Neuronal stem cell (in vitro differentiated cells): ENCODE data around the gene NAT10.

Source experiments
- DNase-seq: peaks from one replicate; pipeline ENCODE4 v3.0.0-alpha.2; 2013; ENCODE audit warnings: low spot score
- H2AFZ ChIP-seq: one replicate; pipeline ENCODE4 v1.6.1; 2013; ENCODE audit warnings: mild to moderate bottlenecking, low read length, inconsistent platforms
- H2AK5ac ChIP-seq: 2 replicates; pipeline ENCODE4 v1.6.1; 2013; ENCODE audit warnings: low read depth, mild to moderate bottlenecking, inconsistent platforms, low read length, moderate library complexity, mixed read lengths
- H2BK120ac ChIP-seq: 2 replicates; pipeline ENCODE4 v1.6.1; 2013; ENCODE audit warnings: low read depth, mild to moderate bottlenecking, inconsistent platforms, low read length, moderate library complexity, mixed read lengths
- H2BK12ac ChIP-seq: one replicate; pipeline ENCODE4 v1.6.1; 2013; ENCODE audit warnings: low read length, inconsistent platforms
- H2BK15ac ChIP-seq: 2 replicates; pipeline ENCODE4 v1.6.1; 2013; ENCODE audit warnings: mild to moderate bottlenecking, low read length, inconsistent platforms, mixed read lengths
- H2BK5ac ChIP-seq: one replicate; pipeline ENCODE4 v1.6.1; 2013; ENCODE audit warnings: inconsistent platforms, mild to moderate bottlenecking, low read length, moderate library complexity
- H3K14ac ChIP-seq: one replicate; pipeline ENCODE4 v1.6.1; 2013; ENCODE audit warnings: low read length, inconsistent platforms
- H3K18ac ChIP-seq: 2 replicates; pipeline ENCODE4 v1.6.1; 2013; ENCODE audit warnings: low read length, inconsistent platforms
- H3K23ac ChIP-seq: 2 replicates; pipeline ENCODE4 v1.6.1; 2013; ENCODE audit warnings: low read depth, mild to moderate bottlenecking, mixed read lengths, low read length, inconsistent platforms; ENCODE audit not compliant: poor library complexity
- H3K27ac ChIP-seq: replicated peaks from 3 replicates; pipeline ENCODE4 v1.5.1; 2013; ENCODE audit warnings: low read length, inconsistent platforms
- H3K27me3 ChIP-seq, 3 experiments: 2 replicates each; pipeline ENCODE4 v1.6.1; 2013; ENCODE audit warnings: low read length in 3 of 3, mild to moderate bottlenecking in 2 of 3, inconsistent platforms in 1 of 3, low read depth in 1 of 3, mixed read lengths in 1 of 3, moderate library complexity in 1 of 3; ENCODE audit not compliant: control insufficient read depth in 3 of 3, insufficient read depth in 3 of 3
- H3K36me3 ChIP-seq, 2 donors: replicated peaks in 1 of 2; 2 replicates each; pipeline ENCODE4 v1.6.1; 2013; ENCODE audit warnings: low read length in 2 of 2; ENCODE audit not compliant: control insufficient read depth in 2 of 2, insufficient read depth in 2 of 2
- H3K4ac ChIP-seq: 2 replicates; pipeline ENCODE4 v1.6.1; 2013; ENCODE audit warnings: inconsistent platforms, mild to moderate bottlenecking, low read length, moderate library complexity
- H3K4me1 ChIP-seq, 2 donors: 1 replicate in 1 of 2; 2 replicates in 1 of 2; pipeline ENCODE4 v1.6.1; 2013; ENCODE audit warnings: low read length in 2 of 2, low read depth in 1 of 2; ENCODE audit not compliant: control insufficient read depth in 2 of 2, insufficient read depth in 1 of 2
- H3K4me2 ChIP-seq: one replicate; pipeline ENCODE4 v1.6.1; 2013; ENCODE audit warnings: mild to moderate bottlenecking, low read length, inconsistent platforms; ENCODE audit not compliant: insufficient read depth, poor library complexity, severe bottlenecking
- H3K4me3 ChIP-seq, 2 donors: 2 replicates each; pipeline ENCODE4 v1.5.1; 2013; ENCODE audit warnings: low read length in 2 of 2, mild to moderate bottlenecking in 2 of 2, inconsistent platforms in 1 of 2, moderate library complexity in 1 of 2
- H3K79me1 ChIP-seq: one replicate; pipeline ENCODE4 v1.6.1; 2013; ENCODE audit warnings: low read depth, mild to moderate bottlenecking, inconsistent platforms, low read length, moderate library complexity
- H3K9ac ChIP-seq: one replicate; pipeline ENCODE4 v1.6.1; 2013; ENCODE audit warnings: mild to moderate bottlenecking, low read depth, low read length, inconsistent platforms; ENCODE audit not compliant: poor library complexity
- H3K9me3 ChIP-seq, 2 donors: replicated peaks in 1 of 2; 2 replicates each; pipeline versions ENCODE3 to v1.6.1; 2013; ENCODE audit warnings: low read length in 2 of 2, mild to moderate bottlenecking in 2 of 2, inconsistent platforms in 1 of 2, low read depth in 1 of 2, mixed read lengths in 1 of 2, moderate library complexity in 1 of 2; ENCODE audit not compliant: control insufficient read depth in 2 of 2, insufficient read depth in 1 of 2
- H4K8ac ChIP-seq: one replicate; pipeline ENCODE4 v1.6.1; 2013; ENCODE audit warnings: low read depth, mild to moderate bottlenecking, inconsistent platforms, low read length, moderate library complexity
- H4K91ac ChIP-seq: one replicate; pipeline ENCODE4 v1.6.1; 2013; ENCODE audit warnings: low read length, low read depth, mild to moderate bottlenecking, inconsistent platforms; ENCODE audit not compliant: poor library complexity
- WGBS, 2 donors: extraction: QIAGEN DNeasy Blood & Tissue Kit; methylation state at CpG; one replicate each; pipeline ENCODE4 v1.1.7; 2013; ENCODE audit warnings: missing lambda C conversion rate in 2 of 2, mixed read lengths in 1 of 2; ENCODE audit not compliant: insufficient read length in 2 of 2, insufficient replicate concordance in 1 of 2; ENCODE audit errors: extremely low coverage in 2 of 2; 5-methylcytosine and 5-hydroxymethylcytosine counted together

The NAT10 gene

DNA sequence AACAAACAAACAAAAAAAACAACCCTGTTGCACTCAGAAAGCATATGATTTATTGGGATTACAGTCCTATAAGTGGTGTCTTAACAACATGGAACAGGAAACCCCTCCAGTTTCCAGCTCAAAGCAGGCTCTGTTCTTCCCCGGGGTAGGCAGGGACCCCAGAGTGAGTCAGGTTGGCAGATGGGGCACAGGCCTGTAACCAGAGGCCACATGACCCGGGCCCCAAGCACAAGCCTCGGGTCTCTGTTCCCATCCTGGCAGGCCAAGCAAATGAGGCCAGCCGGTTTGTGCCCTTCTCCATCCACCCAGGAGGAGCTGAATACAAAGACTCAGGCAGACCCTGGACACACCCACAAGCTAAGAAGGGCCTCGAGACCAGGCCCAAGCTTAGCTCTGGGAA, 75.8 kb downstream of the NAT10 start:
- no peak overlapping the region for H3K9ac ChIP-seq
- no peak overlapping the region for H3K4ac ChIP-seq
- no peak overlapping the region for H3K14ac ChIP-seq
- H3K9me3 ChIP-seq, result no peaks in the 10 kb centered on the region
- H3K79me1 ChIP-seq, result no peaks in the 10 kb centered on the region
- no peak overlapping the region for H2BK12ac ChIP-seq
- no peak overlapping the region for H3K4me2 ChIP-seq
- no CpG with 5 or more reads among the region's 5 CpGs for WGBS, 2 donors
- H3K4me1 ChIP-seq, result peaks cover 11 to 12% of the 10 kb centered on the region in 2 donors
- H3K18ac ChIP-seq, result no peak overlapping the region
- no peak overlapping the region for H2BK120ac ChIP-seq
- no peaks in the 10 kb centered on the region for H3K36me3 ChIP-seq
- H3K27me3 ChIP-seq, result no peaks in the 10 kb centered on the region
- H2AK5ac ChIP-seq, result no peak overlapping the region
- H4K8ac ChIP-seq, result no peak overlapping the region
- no peak overlapping the region for H3K23ac ChIP-seq
- H4K91ac ChIP-seq, result no peak overlapping the region
- DNase-seq, result no peak
- H2AFZ ChIP-seq, result no peak overlapping the region
- no peak overlapping the region for H2BK5ac ChIP-seq
- no peak overlapping the region for H2BK15ac ChIP-seq
- H3K27ac ChIP-seq, result no peak overlapping the region
- no peak overlapping the region for H3K4me3 ChIP-seq

DNA sequence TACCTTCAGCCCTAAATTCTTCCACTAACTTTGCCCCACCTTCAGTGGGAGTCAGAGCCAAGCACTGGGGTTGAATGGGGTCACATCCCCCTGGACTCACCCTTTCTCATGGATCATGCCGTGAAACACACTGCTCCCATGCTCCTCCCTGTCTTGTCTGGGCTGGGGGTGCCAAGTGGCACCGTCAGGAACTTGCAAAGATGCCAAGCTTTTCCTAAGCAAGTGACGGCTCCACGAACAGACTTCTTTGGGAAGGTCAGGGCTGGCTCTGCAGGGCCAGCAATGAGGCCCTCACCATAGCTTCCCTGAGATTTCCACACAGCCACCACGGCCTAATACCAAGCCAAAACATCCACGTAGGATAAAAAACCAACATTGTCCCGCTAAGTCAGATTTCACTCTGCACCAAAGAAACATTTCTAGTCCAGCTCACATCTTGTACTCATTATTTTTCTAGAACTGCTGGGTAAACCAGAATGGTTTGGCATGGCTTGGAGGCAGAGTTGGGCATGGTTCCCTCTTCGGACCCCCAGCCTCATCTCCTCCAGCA, 76.5 kb downstream of the NAT10 start:
- Histone ChIP-seq H2BK12ac (no peak overlapping the region), H2BK15ac (no peak overlapping the region), H3K4ac (no peak overlapping the region), H2BK5ac (no peak overlapping the region), H3K9ac (no peak overlapping the region), H3K4me1 (peaks cover 16% of the 10 kb centered on the region in 2 donors), H3K79me1 (no peaks in the 10 kb centered on the region), H3K14ac (no peak overlapping the region), H3K27me3 (no peaks in the 10 kb centered on the region), H2AK5ac (no peak overlapping the region), H3K27ac (no peak overlapping the region), H2BK120ac (no peak overlapping the region), H4K91ac (no peak overlapping the region), H3K18ac (peak overlapping the region; percentile 46), H4K8ac (no peak overlapping the region), H3K4me2 (no peak overlapping the region), H3K9me3 (no peaks in the 10 kb centered on the region), H3K23ac (no peak overlapping the region), H3K36me3 (no peaks in the 10 kb centered on the region), H2AFZ (no peak overlapping the region), H3K4me3 (no peak overlapping the region)
- WGBS, 2 donors, result no CpG with 5 or more reads among the region's 8 CpGs
- no peak for DNase-seq

DNA sequence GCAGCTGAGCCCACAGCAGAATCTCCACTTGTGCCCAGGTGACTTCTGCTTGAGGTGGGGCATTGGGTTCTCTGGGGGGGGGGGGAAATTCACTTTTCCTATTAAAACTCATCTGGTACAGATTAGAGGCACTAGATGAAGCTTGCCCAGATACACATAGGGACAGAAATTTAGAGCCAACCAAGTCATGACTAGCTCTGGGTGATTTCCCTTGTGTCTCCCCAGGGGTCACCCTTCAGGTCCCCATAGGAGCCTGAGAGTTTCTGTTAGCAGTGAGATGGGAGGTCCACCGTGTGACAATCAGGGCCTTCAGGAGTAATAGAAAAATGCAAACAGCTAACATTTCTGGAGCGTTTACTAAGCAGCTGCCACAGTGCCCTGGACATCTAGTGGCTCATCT, 77.0 kb downstream of the NAT10 start:
- H2BK15ac ChIP-seq, result no peak overlapping the region
- no peak overlapping the region for H3K27ac ChIP-seq

DNA sequence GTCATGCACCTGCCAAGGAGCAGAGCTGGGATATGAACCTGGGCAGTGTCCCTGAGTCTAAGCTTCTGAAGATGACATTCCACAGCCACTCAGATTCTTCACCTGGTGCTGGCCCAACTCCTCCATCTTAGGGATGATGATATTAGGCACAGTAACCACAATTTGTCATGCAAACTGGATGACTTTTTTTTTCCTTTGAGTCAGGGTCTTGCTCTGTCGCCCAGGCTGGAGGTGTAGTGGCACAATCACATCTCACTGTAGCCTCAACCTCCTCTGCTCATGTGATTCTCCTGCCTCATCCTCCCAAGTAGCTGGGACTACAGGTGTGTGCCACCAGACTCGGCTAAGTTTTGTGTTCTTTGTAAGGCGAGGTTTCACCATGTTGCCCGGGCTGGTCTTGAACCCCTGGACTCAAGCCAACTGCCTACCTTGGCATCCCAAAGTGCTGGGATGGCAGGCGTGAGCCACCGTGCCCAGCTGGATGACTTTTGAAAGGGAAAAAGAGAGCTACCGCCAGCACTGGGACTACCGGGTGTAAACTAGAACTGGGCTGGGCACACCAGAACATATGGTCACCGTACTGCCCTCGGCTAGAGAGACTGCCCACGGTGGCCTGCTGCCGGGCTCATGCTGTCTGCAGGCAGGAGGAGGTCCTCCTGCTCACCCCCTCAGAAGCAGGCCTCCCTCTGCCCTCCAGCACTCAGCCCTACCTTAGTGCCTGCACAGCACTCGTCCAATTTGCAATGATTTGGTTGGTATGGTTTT, 77.7 kb downstream of the NAT10 start:
- peak overlapping the region; percentile 43 for H3K14ac ChIP-seq
- H2BK120ac ChIP-seq, result no peak overlapping the region
- no peak overlapping the region for H3K4me3 ChIP-seq
- no peak overlapping the region for H3K4ac ChIP-seq
- H3K4me1 ChIP-seq, result peaks cover 17 to 23% of the 10 kb centered on the region in 2 donors
- no peak overlapping the region for H3K4me2 ChIP-seq
- peak overlapping the region; percentile 46 for H3K18ac ChIP-seq
- no peak overlapping the region for H3K27ac ChIP-seq
- no peaks in the 10 kb centered on the region for H3K9me3 ChIP-seq
- H4K8ac ChIP-seq, result no peak overlapping the region
- H2BK15ac ChIP-seq, result peak overlapping the region; percentile 87
- no peaks in the 10 kb centered on the region for H3K36me3 ChIP-seq
- H2AFZ ChIP-seq, result no peak overlapping the region
- H3K27me3 ChIP-seq, result no peaks in the 10 kb centered on the region
- no CpG with 5 or more reads among the region's 13 CpGs for WGBS, 2 donors
- no peak overlapping the region for H2BK5ac ChIP-seq
- no peak for DNase-seq
- H3K79me1 ChIP-seq, result no peaks in the 10 kb centered on the region
- H2BK12ac ChIP-seq, result no peak overlapping the region
- H2AK5ac ChIP-seq, result peak overlapping the region; percentile 49
- no peak overlapping the region for H3K23ac ChIP-seq
- H3K9ac ChIP-seq, result peak overlapping the region; percentile 9
- peak overlapping the region; percentile 13 for H4K91ac ChIP-seq

More for the DNA sequence above, 77.0 kb downstream of the NAT10 start:
- Histone ChIP-seq H3K4me3 (no peak overlapping the region), H2BK12ac (no peak overlapping the region), H2BK120ac (no peak overlapping the region), H3K27me3 (no peaks in the 10 kb centered on the region), H3K36me3 (no peaks in the 10 kb centered on the region), H3K4me1 (peaks cover 18 to 19% of the 10 kb centered on the region in 2 donors), H3K4me2 (no peak overlapping the region), H3K18ac (no peak overlapping the region), H3K9me3 (no peaks in the 10 kb centered on the region), H3K4ac (no peak overlapping the region), H3K9ac (no peak overlapping the region), H4K91ac (no peak overlapping the region), H4K8ac (no peak overlapping the region), H3K23ac (no peak overlapping the region), H2BK5ac (no peak overlapping the region), H2AK5ac (no peak overlapping the region), H2AFZ (no peak overlapping the region), H3K79me1 (no peaks in the 10 kb centered on the region), H3K14ac (no peak overlapping the region)
- WGBS, 2 donors, result no CpG with 5 or more reads among the region's 2 CpGs
- no peak for DNase-seq
